ENCODE data around the gene NFATC1. TPM values are rescaled to one million over a fixed set of nuclear protein-coding genes. Genes with fewer than 3 reads are reported as not detected.

Gene NFATC1
- total and polyA plus RNA-seq, 4 donors: 4.6 to 8.0 (median 6.8) TPM

DNA sequence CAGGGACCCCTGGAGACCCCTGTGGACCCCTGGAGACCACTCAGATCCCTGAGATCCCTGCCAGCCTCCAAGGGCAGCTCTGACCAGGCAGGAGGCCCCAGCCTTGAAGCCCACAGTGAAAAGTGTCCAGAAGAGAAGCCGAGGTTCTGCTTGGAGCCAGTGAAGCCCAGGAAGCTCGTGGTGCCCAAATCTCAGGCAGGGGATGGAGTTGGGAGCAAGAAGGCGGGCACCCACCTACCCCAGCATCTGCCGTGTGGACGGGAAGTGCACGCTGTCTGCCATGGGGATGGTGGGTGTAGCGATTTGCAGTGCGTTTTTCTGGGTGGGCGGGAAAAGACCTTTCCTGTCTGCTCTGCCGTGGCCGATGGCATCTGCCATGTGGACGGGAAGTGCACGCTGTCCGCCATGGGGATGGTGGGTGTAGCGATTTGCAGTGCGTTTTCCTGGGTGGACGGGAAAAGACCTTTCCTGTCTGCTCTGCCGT lies 163.2 kb downstream of the NFATC1 start:
- Histone ChIP-seq H3K4me1 (ENCODE audit: control insufficient read depth, insufficient read depth, low read length) (peaks cover 6% of the 10 kb centered on the region), H3K27me3 (ENCODE audit: control insufficient read depth, insufficient read depth, low read length) (no peaks in the 10 kb centered on the region), H3K27ac (ENCODE audit: low read depth, low read length) (no peak overlapping the region), H3K9me3 (ENCODE audit: control insufficient read depth, insufficient read depth, low read length) (no peaks in the 10 kb centered on the region), H3K4me3 (ENCODE audit: low read depth, low read length) (no peak overlapping the region), H3K36me3 (ENCODE audit: control insufficient read depth, insufficient read depth, low read length) (no peaks in the 10 kb centered on the region)
- no peak for DNase-seq (ENCODE audit: low read depth in 4 of 6, low spot score in 6 of 6)
- WGBS (ENCODE audit: insufficient coverage): 100% methylated on average over 12 of the region's 18 CpGs

DNA sequence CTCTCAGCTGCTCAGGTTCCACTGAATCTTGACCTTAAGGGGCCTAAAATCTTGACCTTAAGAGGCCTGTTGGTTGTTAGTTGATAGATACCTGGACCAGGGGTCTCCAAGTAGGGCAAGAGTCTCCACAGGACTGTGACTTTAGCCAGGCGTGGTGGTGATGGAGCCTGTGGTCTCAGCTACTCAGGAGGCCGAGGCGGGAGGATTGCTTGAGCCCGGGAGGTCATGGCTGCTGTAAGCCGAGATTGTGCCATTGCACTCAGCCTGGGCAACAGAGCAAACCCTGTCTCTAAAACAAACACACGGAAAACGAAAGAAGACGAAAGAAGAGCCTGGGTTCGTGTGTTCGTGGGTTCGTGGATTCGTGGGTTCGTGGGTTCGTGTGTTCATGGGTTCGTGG lies 163.7 kb downstream of the NFATC1 start:
- Histone ChIP-seq H3K36me3 (ENCODE audit: control insufficient read depth, insufficient read depth, low read length) (no peaks in the 10 kb centered on the region), H3K4me3 (ENCODE audit: low read depth, low read length) (no peak overlapping the region), H3K9me3 (ENCODE audit: control insufficient read depth, insufficient read depth, low read length) (no peaks in the 10 kb centered on the region), H3K27me3 (ENCODE audit: control insufficient read depth, insufficient read depth, low read length) (no peaks in the 10 kb centered on the region), H3K4me1 (ENCODE audit: control insufficient read depth, insufficient read depth, low read length) (peaks cover 6% of the 10 kb centered on the region), H3K27ac (ENCODE audit: low read depth, low read length) (no peak overlapping the region)
- WGBS (ENCODE audit: insufficient coverage): 97% methylated on average over 15 of the region's 15 CpGs
- no peak for DNase-seq (ENCODE audit: low read depth in 4 of 6, low spot score in 6 of 6)

DNA sequence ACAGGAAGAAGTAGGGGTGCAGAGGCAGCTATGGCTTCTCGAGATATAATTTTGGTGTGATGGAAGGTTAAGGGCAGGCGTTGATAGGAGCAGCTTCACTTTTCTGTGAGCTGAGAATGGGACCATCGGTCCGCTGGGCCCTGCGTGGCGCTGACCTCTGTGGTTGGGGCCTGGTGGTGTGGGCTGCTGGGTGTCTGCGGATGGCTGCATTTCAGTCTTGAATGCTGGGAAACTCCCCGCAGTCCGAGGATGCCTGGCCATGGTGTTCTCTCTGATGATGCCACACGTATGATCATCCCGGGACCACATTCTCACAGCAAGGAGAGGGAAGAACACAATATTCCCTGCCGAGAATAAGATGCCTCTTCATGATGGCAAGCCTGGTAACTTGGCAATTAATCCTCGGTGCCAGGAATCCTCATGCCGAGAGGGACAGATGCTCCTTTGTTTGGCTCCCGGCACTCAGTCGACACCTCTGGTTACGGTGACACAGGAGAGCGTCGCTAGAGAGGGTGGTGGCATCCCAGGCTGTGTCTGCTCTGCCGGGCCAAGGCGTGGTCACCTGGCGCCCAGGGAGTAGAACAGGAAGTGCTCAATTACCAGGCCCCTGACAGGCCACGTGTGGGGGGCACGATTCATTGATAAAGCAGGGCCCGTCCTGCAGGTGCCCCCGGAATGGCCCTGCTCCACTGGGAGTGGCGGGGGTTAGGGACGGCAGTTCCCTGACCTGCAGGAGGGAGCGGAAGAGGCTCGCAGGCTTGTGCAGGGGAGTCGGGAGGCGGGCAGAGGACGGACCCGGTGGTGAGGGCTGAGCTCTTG lies 164.5 kb downstream of the NFATC1 start:
- WGBS (ENCODE audit: insufficient coverage): 76% methylated on average over 33 of the region's 34 CpGs
- H3K36me3 ChIP-seq (ENCODE audit: control insufficient read depth, insufficient read depth, low read length): no peaks in the 10 kb centered on the region
- H3K4me3 ChIP-seq (ENCODE audit: low read depth, low read length): no peak overlapping the region
- no peak for DNase-seq (ENCODE audit: low read depth in 4 of 6, low spot score in 6 of 6)
- no peaks in the 10 kb centered on the region for H3K9me3 ChIP-seq (ENCODE audit: control insufficient read depth, insufficient read depth, low read length)
- H3K27ac ChIP-seq (ENCODE audit: low read depth, low read length): no peak overlapping the region
- no peaks in the 10 kb centered on the region for H3K4me1 ChIP-seq (ENCODE audit: control insufficient read depth, insufficient read depth, low read length)
- no peaks in the 10 kb centered on the region for H3K27me3 ChIP-seq (ENCODE audit: control insufficient read depth, insufficient read depth, low read length)

GRCh38 chr18:79560861-79561210 lies 165.1 kb downstream of the NFATC1 start:
- H3K9me3 ChIP-seq (ENCODE audit: control insufficient read depth, insufficient read depth, low read length): no peaks in the 10 kb centered on the region
- no peak overlapping the region for H3K27ac ChIP-seq (ENCODE audit: low read depth, low read length)
- no peaks in the 10 kb centered on the region for H3K4me1 ChIP-seq (ENCODE audit: control insufficient read depth, insufficient read depth, low read length)
- H3K4me3 ChIP-seq (ENCODE audit: low read depth, low read length): no peak overlapping the region
- no peak for DNase-seq (ENCODE audit: low read depth in 4 of 6, low spot score in 6 of 6)
- H3K36me3 ChIP-seq (ENCODE audit: control insufficient read depth, insufficient read depth, low read length): no peaks in the 10 kb centered on the region
- 93% methylated on average over 2 of the region's 5 CpGs for WGBS (ENCODE audit: insufficient coverage)
- no peaks in the 10 kb centered on the region for H3K27me3 ChIP-seq (ENCODE audit: control insufficient read depth, insufficient read depth, low read length)

- no peaks in the 10 kb centered on the region for H3K36me3 ChIP-seq (ENCODE audit: control insufficient read depth, insufficient read depth, low read length)
- no peak for DNase-seq (ENCODE audit: low read depth in 4 of 6, low spot score in 6 of 6)
- 97% methylated on average over 3 of the region's 6 CpGs for WGBS (ENCODE audit: insufficient coverage)
Observed at GRCh38 chr18:79563949-79564348, 168.2 kb downstream of the NFATC1 start.

DNA sequence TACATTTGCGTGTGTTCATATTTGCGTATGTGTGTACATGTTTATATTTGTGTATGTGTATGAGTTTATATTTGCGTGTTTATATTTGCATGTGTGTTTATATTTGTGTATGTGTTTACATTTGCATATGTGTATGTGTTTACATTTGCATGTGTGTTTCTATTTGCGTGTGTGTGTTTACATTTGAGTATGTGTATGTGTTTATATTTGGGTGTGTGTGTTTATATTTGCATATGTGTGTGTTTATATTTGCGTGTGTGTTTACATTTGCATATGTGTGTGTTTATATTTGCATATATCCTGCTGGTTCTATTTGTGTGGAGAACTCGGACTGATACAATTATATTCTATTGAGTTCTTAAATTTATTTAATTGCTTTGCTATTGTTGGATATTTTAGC lies 168.7 kb downstream of the NFATC1 start:
- H3K36me3 ChIP-seq (ENCODE audit: control insufficient read depth, insufficient read depth, low read length): no peaks in the 10 kb centered on the region
- peaks cover 15% of the 10 kb centered on the region for H3K4me1 ChIP-seq (ENCODE audit: control insufficient read depth, insufficient read depth, low read length)
- DNase-seq (ENCODE audit: low read depth in 4 of 6, low spot score in 6 of 6): no peak
- no peak overlapping the region for H3K27ac ChIP-seq (ENCODE audit: low read depth, low read length)
- no peaks in the 10 kb centered on the region for H3K27me3 ChIP-seq (ENCODE audit: control insufficient read depth, insufficient read depth, low read length)
- no peak overlapping the region for H3K4me3 ChIP-seq (ENCODE audit: low read depth, low read length)
- WGBS (ENCODE audit: insufficient coverage): 75% methylated on average over 4 of the region's 6 CpGs
- no peaks in the 10 kb centered on the region for H3K9me3 ChIP-seq (ENCODE audit: control insufficient read depth, insufficient read depth, low read length)

More at GRCh38 chr18:79563949-79564348, 168.2 kb downstream of the NFATC1 start:
- Histone ChIP-seq H3K4me1 (ENCODE audit: control insufficient read depth, insufficient read depth, low read length) (peaks cover 15% of the 10 kb centered on the region), H3K27ac (ENCODE audit: low read depth, low read length) (no peak overlapping the region), H3K9me3 (ENCODE audit: control insufficient read depth, insufficient read depth, low read length) (no peaks in the 10 kb centered on the region), H3K27me3 (ENCODE audit: control insufficient read depth, insufficient read depth, low read length) (no peaks in the 10 kb centered on the region), H3K4me3 (ENCODE audit: low read depth, low read length) (no peak overlapping the region)

DNA sequence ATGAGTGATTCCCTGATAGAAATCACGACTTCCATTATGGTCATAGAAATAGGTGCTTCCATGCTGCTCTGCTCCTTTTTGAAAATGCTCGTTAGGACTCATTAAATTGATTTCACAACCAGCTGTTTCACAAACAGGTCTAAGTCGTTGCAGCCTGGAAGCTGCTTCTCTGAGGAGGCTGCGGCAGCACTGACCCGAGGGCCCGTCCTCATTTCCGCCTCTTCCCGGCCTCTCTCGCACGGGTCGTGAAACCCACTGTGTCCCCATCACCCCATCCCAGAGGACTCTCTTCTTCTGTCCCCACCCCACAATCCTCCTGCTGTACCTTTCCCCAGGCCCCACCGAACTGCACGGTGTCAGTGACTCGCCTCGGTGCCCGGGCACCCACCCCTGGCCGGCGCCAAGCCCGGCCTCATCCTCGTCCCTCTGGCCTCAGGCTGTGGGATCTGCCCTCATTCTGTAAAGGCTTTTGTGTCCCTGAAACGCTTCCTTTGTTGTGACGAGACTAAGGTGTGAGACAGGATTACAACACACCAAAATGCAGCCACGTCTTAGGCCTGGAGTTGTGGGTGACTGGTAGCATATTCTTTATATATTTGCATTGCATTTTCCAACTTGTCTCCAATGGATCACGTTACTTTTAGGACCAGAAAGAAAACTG lies 171.2 kb downstream of the NFATC1 start:
- Histone ChIP-seq H3K27me3 (ENCODE audit: control insufficient read depth, insufficient read depth, low read length) (no peaks in the 10 kb centered on the region), H3K4me3 (ENCODE audit: low read depth, low read length) (no peak overlapping the region), H3K27ac (ENCODE audit: low read depth, low read length) (no peak overlapping the region), H3K4me1 (ENCODE audit: control insufficient read depth, insufficient read depth, low read length) (peaks cover 19% of the 10 kb centered on the region), H3K36me3 (ENCODE audit: control insufficient read depth, insufficient read depth, low read length) (no peaks in the 10 kb centered on the region), H3K9me3 (ENCODE audit: control insufficient read depth, insufficient read depth, low read length) (no peaks in the 10 kb centered on the region)
- no peak for DNase-seq (ENCODE audit: low read depth in 4 of 6, low spot score in 6 of 6)
- 81% methylated on average over 14 of the region's 24 CpGs for WGBS (ENCODE audit: insufficient coverage)

- no peak overlapping the region for H3K4me3 ChIP-seq (ENCODE audit: low read depth, low read length)
- no peaks in the 10 kb centered on the region for H3K36me3 ChIP-seq (ENCODE audit: control insufficient read depth, insufficient read depth, low read length)
- H3K27ac ChIP-seq (ENCODE audit: low read depth, low read length): peak overlapping the region; percentile 3
- 34% methylated on average over 20 of the region's 28 CpGs for WGBS (ENCODE audit: insufficient coverage)
- DNase-seq (ENCODE audit: low read depth in 4 of 6, low spot score in 6 of 6): peak in 2 of 6 donors; percentile 47 to 55
- H3K4me1 ChIP-seq (ENCODE audit: control insufficient read depth, insufficient read depth, low read length): peaks cover 19% of the 10 kb centered on the region
- H3K9me3 ChIP-seq (ENCODE audit: control insufficient read depth, insufficient read depth, low read length): no peaks in the 10 kb centered on the region
- H3K27me3 ChIP-seq (ENCODE audit: control insufficient read depth, insufficient read depth, low read length): no peaks in the 10 kb centered on the region
Observed at GRCh38 chr18:79567481-79568147, 171.9 kb downstream of the NFATC1 start.

DNA sequence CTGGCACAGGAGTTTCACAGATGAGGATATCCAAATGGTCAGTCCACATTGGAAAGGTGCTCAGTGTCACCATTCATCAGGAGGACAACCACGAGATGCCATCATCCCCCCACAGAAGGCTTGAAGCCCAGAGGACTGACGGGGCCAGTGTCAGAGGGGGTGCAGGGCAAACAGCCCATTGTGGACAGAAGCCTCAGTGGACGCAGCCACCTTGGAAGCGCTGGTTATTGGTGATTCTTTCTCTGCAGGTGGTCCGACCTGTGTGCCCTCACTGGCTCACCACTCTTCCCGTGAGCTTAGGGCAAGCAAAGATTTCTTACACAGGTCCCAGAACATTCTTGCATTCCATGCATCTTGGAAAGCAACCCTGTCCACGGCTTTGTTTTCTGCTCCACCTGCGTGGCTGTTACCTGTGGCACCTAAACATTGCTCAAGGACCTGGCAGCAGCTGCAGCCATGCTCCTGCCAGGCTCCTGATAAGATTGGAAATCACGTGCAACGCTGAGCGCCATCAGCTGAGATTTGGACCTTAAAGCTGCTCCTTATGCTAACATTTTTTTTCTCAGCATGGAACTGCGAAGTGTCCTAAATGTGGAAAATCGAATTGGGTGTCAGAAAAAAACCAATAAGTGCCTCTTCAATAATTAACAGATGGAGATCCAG lies 172.9 kb downstream of the NFATC1 start:
- peaks cover 6% of the 10 kb centered on the region for H3K9me3 ChIP-seq (ENCODE audit: control insufficient read depth, insufficient read depth, low read length)
- no peak for DNase-seq (ENCODE audit: low read depth in 4 of 6, low spot score in 6 of 6)
- no peaks in the 10 kb centered on the region for H3K27me3 ChIP-seq (ENCODE audit: control insufficient read depth, insufficient read depth, low read length)
- H3K36me3 ChIP-seq (ENCODE audit: control insufficient read depth, insufficient read depth, low read length): no peaks in the 10 kb centered on the region
- H3K4me3 ChIP-seq (ENCODE audit: low read depth, low read length): no peak overlapping the region
- H3K4me1 ChIP-seq (ENCODE audit: control insufficient read depth, insufficient read depth, low read length): peaks cover 19% of the 10 kb centered on the region
- no peak overlapping the region for H3K27ac ChIP-seq (ENCODE audit: low read depth, low read length)
- WGBS (ENCODE audit: insufficient coverage): 96% methylated on average over 11 of the region's 13 CpGs

All from spinal cord (tissue), 10 donors.